ENCODE data around the gene RASAL2. TPM values are rescaled to one million over a fixed set of nuclear protein-coding genes. Genes with fewer than 3 reads are reported as not detected.

RASAL2 gene
- total and polyA plus RNA-seq, 2 experiments from 2014 or later: 16.0 to 42.2 TPM

DNA sequence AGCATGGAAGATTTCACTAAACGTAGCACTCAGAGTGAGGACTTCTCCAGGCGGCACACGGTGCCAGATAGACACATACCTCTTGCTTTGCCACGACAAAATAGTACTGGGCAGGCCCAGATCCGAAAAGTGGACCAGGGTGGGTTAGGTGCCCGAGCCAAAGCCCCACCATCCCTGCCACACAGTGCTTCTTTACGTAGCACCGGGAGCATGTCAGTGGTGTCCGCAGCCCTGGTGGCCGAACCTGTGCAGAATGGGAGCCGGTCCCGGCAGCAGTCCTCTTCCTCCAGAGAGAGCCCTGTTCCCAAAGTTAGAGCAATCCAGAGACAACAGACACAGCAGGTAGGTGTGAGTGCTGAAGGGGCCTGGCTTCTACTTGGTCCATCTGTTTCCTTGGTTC lies 364.3 kb downstream of the RASAL2 start (continued):
- TF ChIP-seq, protein P1, sequence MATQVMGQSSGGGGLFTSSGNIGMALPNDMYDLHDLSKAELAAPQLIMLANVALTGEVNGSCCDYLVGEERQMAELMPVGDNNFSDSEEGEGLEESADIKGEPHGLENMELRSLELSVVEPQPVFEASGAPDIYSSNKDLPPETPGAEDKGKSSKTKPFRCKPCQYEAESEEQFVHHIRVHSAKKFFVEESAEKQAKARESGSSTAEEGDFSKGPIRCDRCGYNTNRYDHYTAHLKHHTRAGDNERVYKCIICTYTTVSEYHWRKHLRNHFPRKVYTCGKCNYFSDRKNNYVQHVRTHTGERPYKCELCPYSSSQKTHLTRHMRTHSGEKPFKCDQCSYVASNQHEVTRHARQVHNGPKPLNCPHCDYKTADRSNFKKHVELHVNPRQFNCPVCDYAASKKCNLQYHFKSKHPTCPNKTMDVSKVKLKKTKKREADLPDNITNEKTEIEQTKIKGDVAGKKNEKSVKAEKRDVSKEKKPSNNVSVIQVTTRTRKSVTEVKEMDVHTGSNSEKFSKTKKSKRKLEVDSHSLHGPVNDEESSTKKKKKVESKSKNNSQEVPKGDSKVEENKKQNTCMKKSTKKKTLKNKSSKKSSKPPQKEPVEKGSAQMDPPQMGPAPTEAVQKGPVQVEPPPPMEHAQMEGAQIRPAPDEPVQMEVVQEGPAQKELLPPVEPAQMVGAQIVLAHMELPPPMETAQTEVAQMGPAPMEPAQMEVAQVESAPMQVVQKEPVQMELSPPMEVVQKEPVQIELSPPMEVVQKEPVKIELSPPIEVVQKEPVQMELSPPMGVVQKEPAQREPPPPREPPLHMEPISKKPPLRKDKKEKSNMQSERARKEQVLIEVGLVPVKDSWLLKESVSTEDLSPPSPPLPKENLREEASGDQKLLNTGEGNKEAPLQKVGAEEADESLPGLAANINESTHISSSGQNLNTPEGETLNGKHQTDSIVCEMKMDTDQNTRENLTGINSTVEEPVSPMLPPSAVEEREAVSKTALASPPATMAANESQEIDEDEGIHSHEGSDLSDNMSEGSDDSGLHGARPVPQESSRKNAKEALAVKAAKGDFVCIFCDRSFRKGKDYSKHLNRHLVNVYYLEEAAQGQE (IDR thresholded peaks at IDR 0.05; ENCODE audit: unreplicated experiment): no peak
- TF ChIP-seq ZNF331 (CRISPR knock-in tag; IDR thresholded peaks at IDR 0.05; ENCODE audit: low read depth) (no peak), STAT1 (IDR thresholded peaks at IDR 0.05; ENCODE audit: unreplicated experiment) (no peak), POLR2AphosphoS5 (IDR thresholded peaks at IDR 0.05; ENCODE audit: low read depth) (no peak), EZH2 (IDR thresholded peaks at IDR 0.05; ENCODE audit: low read depth, unreplicated experiment) (no peak), NANOG (IDR thresholded peaks at IDR 0.05; ENCODE audit: borderline replicate concordance) (no peak), CREB1 (CRISPR knock-in tag; IDR thresholded peaks at IDR 0.05; ENCODE audit: low read depth) (no peak)
- TF ChIP-seq, protein P2, sequence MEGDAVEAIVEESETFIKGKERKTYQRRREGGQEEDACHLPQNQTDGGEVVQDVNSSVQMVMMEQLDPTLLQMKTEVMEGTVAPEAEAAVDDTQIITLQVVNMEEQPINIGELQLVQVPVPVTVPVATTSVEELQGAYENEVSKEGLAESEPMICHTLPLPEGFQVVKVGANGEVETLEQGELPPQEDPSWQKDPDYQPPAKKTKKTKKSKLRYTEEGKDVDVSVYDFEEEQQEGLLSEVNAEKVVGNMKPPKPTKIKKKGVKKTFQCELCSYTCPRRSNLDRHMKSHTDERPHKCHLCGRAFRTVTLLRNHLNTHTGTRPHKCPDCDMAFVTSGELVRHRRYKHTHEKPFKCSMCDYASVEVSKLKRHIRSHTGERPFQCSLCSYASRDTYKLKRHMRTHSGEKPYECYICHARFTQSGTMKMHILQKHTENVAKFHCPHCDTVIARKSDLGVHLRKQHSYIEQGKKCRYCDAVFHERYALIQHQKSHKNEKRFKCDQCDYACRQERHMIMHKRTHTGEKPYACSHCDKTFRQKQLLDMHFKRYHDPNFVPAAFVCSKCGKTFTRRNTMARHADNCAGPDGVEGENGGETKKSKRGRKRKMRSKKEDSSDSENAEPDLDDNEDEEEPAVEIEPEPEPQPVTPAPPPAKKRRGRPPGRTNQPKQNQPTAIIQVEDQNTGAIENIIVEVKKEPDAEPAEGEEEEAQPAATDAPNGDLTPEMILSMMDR (conservative IDR thresholded peaks at IDR 0.05; ENCODE audit: low read depth in 2 of 2): no peak

DNA sequence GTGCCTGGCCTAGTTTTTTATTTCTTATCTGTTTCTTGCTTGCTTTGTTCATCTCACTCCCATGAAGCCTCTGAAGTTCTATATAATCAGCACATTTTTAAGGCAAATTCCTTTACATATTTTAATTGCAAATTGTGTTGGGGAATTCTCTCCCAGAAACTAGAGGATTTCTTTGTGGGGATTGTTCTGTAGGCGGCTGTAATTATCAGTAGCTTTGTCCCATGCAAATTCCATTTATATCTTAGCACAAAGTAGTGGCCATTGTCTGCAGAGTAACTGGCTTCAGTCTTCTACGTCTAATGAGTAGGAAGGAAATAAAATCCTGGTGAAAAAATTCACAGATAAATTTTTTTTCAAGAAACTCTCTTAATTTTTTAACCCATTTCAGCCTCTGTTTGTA lies 367.2 kb downstream of the RASAL2 start:
- H4K20me1 ChIP-seq (replicated peaks; ENCODE audit: insufficient read depth): no peaks in the 10 kb centered on the region
- DNase-seq (ENCODE audit: low spot score) (peak; percentile 29), ATAC-seq (no peak; the same call in 2 of the 3 replicates)
- no peaks in the 10 kb centered on the region for H3F3A ChIP-seq (replicated peaks; ENCODE audit: low read depth)
- peaks cover 14% of the 10 kb centered on the region; the same call in 1 of the 2 replicates for H3K4me1 ChIP-seq (ENCODE audit: insufficient read depth)
- no peak overlapping the region for H2AFZ ChIP-seq
- peak overlapping the region; percentile 51 for H3K27ac Mint-ChIP-seq
- H3K27me3 ChIP-seq (ENCODE audit: insufficient read depth): no peaks in the 10 kb centered on the region
- H3K36me3 ChIP-seq (ENCODE audit: insufficient read depth): peaks cover 3% of the 10 kb centered on the region
- no peaks in the 10 kb centered on the region for H3K27me3 Mint-ChIP-seq (ENCODE audit: insufficient read depth, low read depth, poor library complexity)
- no peak overlapping the region for H3K4me2 ChIP-seq
- H3K4me1 Mint-ChIP-seq: peaks cover 10% of the 10 kb centered on the region
- no peak overlapping the region for H3K4me3 ChIP-seq
- peaks cover 21% of the 10 kb centered on the region for H3K36me3 Mint-ChIP-seq (ENCODE audit: low read depth)
- H3K27ac ChIP-seq (ENCODE audit: low read depth): peak overlapping the region; percentile 1; the same call in 1 of the 2 replicates
- TF ChIP-seq, protein P3, sequence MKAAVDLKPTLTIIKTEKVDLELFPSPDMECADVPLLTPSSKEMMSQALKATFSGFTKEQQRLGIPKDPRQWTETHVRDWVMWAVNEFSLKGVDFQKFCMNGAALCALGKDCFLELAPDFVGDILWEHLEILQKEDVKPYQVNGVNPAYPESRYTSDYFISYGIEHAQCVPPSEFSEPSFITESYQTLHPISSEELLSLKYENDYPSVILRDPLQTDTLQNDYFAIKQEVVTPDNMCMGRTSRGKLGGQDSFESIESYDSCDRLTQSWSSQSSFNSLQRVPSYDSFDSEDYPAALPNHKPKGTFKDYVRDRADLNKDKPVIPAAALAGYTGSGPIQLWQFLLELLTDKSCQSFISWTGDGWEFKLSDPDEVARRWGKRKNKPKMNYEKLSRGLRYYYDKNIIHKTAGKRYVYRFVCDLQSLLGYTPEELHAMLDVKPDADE (IDR thresholded peaks at IDR 0.05): no peak
- TF ChIP-seq, protein P4, sequence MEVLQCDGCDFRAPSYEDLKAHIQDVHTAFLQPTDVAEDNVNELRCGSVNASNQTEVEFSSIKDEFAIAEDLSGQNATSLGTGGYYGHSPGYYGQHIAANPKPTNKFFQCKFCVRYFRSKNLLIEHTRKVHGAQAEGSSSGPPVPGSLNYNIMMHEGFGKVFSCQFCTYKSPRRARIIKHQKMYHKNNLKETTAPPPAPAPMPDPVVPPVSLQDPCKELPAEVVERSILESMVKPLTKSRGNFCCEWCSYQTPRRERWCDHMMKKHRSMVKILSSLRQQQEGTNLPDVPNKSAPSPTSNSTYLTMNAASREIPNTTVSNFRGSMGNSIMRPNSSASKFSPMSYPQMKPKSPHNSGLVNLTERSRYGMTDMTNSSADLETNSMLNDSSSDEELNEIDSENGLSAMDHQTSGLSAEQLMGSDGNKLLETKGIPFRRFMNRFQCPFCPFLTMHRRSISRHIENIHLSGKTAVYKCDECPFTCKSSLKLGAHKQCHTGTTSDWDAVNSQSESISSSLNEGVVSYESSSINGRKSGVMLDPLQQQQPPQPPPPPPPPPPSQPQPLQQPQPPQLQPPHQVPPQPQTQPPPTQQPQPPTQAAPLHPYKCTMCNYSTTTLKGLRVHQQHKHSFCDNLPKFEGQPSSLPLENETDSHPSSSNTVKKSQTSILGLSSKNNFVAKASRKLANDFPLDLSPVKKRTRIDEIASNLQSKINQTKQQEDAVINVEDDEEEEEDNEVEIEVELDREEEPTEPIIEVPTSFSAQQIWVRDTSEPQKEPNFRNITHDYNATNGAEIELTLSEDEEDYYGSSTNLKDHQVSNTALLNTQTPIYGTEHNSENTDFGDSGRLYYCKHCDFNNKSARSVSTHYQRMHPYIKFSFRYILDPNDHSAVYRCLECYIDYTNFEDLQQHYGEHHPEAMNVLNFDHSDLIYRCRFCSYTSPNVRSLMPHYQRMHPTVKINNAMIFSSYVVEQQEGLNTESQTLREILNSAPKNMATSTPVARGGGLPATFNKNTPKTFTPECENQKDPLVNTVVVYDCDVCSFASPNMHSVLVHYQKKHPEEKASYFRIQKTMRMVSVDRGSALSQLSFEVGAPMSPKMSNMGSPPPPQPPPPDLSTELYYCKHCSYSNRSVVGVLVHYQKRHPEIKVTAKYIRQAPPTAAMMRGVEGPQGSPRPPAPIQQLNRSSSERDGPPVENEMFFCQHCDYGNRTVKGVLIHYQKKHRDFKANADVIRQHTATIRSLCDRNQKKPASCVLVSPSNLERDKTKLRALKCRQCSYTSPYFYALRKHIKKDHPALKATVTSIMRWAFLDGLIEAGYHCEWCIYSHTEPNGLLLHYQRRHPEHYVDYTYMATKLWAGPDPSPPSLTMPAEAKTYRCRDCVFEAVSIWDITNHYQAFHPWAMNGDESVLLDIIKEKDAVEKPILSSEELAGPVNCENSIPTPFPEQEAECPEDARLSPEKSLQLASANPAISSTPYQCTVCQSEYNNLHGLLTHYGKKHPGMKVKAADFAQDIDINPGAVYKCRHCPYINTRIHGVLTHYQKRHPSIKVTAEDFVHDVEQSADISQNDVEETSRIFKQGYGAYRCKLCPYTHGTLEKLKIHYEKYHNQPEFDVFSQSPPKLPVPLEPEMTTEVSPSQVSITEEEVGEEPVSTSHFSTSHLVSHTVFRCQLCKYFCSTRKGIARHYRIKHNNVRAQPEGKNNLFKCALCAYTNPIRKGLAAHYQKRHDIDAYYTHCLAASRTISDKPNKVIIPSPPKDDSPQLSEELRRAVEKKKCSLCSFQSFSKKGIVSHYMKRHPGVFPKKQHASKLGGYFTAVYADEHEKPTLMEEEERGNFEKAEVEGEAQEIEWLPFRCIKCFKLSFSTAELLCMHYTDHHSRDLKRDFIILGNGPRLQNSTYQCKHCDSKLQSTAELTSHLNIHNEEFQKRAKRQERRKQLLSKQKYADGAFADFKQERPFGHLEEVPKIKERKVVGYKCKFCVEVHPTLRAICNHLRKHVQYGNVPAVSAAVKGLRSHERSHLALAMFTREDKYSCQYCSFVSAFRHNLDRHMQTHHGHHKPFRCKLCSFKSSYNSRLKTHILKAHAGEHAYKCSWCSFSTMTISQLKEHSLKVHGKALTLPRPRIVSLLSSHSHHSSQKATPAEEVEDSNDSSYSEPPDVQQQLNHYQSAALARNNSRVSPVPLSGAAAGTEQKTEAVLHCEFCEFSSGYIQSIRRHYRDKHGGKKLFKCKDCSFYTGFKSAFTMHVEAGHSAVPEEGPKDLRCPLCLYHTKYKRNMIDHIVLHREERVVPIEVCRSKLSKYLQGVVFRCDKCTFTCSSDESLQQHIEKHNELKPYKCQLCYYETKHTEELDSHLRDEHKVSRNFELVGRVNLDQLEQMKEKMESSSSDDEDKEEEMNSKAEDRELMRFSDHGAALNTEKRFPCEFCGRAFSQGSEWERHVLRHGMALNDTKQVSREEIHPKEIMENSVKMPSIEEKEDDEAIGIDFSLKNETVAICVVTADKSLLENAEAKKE (CRISPR knock-in tag; IDR thresholded peaks at IDR 0.05): no peak
- TF ChIP-seq POLR2AphosphoS5 (IDR thresholded peaks at IDR 0.05; ENCODE audit: low read depth): no peak
- no peaks in the 10 kb centered on the region for H3K79me2 ChIP-seq (replicated peaks; ENCODE audit: insufficient read depth)
- no peak overlapping the region for H3K4me3 Mint-ChIP-seq
- no peaks in the 10 kb centered on the region for H3K9me2 ChIP-seq (ENCODE audit: insufficient read depth)
- no peaks in the 10 kb centered on the region for H3K9me3 Mint-ChIP-seq

Measured in GM23338 (cell line).